Measurements from ENCODE around the gene PRDM1.

DNA sequence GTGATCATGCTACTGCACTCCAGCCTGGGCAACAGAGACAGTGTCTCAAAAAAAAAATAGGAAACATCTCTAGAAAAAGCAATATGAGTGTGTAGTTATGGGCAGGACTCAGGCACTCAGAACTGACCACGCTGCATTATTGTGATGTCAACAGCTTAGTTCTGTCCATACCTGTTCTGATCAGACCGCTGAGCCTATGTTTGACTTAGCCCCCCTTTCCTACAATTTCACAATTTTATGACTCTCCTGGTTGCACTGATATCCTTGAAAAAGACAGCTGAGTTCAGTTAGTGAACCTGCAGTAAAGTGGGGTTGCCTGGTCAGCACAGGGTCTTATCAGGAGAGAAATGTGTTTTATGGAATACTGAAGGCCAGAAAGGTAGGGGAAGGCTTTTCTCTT is 37.8 kb upstream of the PRDM1 start:
- TF ChIP-seq EZH2 (IDR thresholded peaks at IDR 0.05) (no peak), POLR2AphosphoS5 (IDR thresholded peaks at IDR 0.05; ENCODE audit: borderline replicate concordance, low read depth, low read length) (no peak)
